Activated naive CD4-positive, alpha-beta T cell treated with anti-CD3 and anti-CD28 coated beads, Interleukin-2, amount 10 ng/mL, durations not matched to agents 7 days and 5 days (primary cell): Measurements from ENCODE around the gene OR52E4.

Source experiments
- CTCF ChIA-PET: fragments of 350-600 bp; sonication (Branson Sonifier 250); formaldehyde crosslinking; loops from one replicate; lab custom pipeline; 2021; ENCODE audit warnings: antibody characterized with exemption; lab: Charles Lee
- DNase-seq: peaks from one replicate; pipeline ENCODE4 v3.0.0-alpha.2; 2020
- H3K27ac Mint-ChIP-seq: one replicate; pipeline ENCODE4 v1.8.0; 2021; ENCODE audit warnings: mild to moderate bottlenecking, moderate library complexity, mixed read lengths
- H3K27me3 Mint-ChIP-seq: one replicate; pipeline ENCODE4 v1.8.0; 2021; ENCODE audit warnings: mild to moderate bottlenecking, mixed read lengths
- H3K36me3 Mint-ChIP-seq: one replicate; pipeline ENCODE4 v1.8.0; 2021; ENCODE audit warnings: mixed read lengths
- H3K4me1 Mint-ChIP-seq: one replicate; pipeline ENCODE4 v1.8.0; 2021; ENCODE audit warnings: mixed read lengths
- H3K4me3 Mint-ChIP-seq: one replicate; pipeline ENCODE4 v1.8.0; 2021; ENCODE audit warnings: mild to moderate bottlenecking, moderate library complexity, mixed read lengths
- H3K9me3 Mint-ChIP-seq: one replicate; pipeline ENCODE4 v1.8.0; 2021; ENCODE audit warnings: mixed read lengths

OR52E4 gene

DNA sequence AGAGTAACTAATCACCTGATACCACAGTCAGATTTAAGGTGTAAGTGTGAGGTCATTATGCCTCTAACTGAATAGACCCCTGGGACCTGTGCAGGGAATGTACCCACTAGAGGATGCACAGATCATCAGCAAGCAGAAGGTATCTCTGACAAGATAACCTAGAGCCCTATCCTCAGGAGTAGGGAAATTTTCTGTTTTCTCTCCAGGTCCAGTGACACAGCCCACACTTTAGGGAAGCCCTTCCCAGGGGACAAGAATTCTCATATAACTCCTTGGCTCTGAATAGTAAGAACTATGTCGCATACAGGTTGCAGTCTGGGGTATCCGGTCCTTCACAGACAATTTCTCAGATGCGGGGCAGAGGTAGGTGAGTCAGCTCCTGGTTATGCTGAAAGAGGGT, 12.5 kb downstream of the OR52E4 start, which contains the start of gene OR52E5:
TSS of gene OR52E5 (plus strand) at position 301 of the 400 bp plus-strand sequence. CDS start 7,569 bp downstream, outside the sequence.
- H3K27ac Mint-ChIP-seq = no peak within 1 kb of the TSS
- H3K36me3 Mint-ChIP-seq = no peaks in the 10 kb centered on the region
- no peaks in the 10 kb centered on the region for H3K27me3 Mint-ChIP-seq
- no peaks in the 10 kb centered on the region for H3K4me1 Mint-ChIP-seq
- no peaks in the 10 kb centered on the region for H3K9me3 Mint-ChIP-seq
- DNase-seq = no peak
- H3K4me3 Mint-ChIP-seq = no peak within 1 kb of the TSS
- CTCF ChIA-PET = no interaction called here

DNA sequence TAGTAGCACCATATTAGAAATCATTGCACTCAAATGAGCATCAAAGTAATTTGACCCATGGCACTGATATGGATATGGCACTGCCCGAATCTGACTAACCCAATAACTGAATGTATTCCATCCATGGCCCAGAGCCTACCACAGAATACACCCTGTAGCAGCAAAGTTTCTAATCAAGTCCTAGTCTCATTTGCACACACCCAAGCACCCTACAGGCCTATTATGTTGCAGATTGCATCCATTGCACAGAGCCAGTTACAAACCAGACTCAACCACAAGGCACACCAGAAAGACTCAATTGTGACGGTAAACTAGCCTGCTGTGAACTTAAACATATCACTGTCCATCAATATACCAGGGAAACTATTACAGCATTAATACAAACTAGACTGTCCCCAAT, 19.1 kb downstream of the OR52E4 start:
- H3K4me3 Mint-ChIP-seq = no peak overlapping the region
- CTCF ChIA-PET = no interaction called here
- no peaks in the 10 kb centered on the region for H3K4me1 Mint-ChIP-seq
- H3K9me3 Mint-ChIP-seq = no peaks in the 10 kb centered on the region
- H3K27ac Mint-ChIP-seq = no peak overlapping the region
- no peaks in the 10 kb centered on the region for H3K36me3 Mint-ChIP-seq
- no peak for DNase-seq
- no peaks in the 10 kb centered on the region for H3K27me3 Mint-ChIP-seq

DNA sequence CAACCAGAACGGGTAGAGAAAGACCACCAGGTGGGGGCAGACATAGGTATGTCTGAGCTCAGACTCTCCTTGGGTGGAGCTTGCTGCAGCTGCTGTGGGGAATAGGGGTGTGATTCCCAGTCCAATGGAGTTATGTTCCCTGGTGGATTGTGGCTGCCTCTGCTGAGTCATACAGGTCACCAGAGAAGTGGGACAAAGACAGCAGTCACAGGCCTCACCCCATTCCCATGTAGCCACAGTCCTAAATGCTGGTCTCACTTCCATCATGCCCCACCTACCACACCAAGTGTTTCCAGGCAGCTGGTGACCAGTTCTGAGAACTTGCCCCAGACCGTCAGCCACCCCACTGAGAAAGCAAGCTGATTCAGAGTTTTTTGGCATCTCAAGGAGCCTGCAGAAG, 30.1 kb downstream of the OR52E4 start:
- CTCF ChIA-PET = no interaction called here
- H3K27me3 Mint-ChIP-seq = no peaks in the 10 kb centered on the region
- DNase-seq = no peak
- H3K36me3 Mint-ChIP-seq = no peaks in the 10 kb centered on the region
- H3K4me1 Mint-ChIP-seq = no peaks in the 10 kb centered on the region
- no peak overlapping the region for H3K4me3 Mint-ChIP-seq
- no peaks in the 10 kb centered on the region for H3K9me3 Mint-ChIP-seq
- H3K27ac Mint-ChIP-seq = no peak overlapping the region

DNA sequence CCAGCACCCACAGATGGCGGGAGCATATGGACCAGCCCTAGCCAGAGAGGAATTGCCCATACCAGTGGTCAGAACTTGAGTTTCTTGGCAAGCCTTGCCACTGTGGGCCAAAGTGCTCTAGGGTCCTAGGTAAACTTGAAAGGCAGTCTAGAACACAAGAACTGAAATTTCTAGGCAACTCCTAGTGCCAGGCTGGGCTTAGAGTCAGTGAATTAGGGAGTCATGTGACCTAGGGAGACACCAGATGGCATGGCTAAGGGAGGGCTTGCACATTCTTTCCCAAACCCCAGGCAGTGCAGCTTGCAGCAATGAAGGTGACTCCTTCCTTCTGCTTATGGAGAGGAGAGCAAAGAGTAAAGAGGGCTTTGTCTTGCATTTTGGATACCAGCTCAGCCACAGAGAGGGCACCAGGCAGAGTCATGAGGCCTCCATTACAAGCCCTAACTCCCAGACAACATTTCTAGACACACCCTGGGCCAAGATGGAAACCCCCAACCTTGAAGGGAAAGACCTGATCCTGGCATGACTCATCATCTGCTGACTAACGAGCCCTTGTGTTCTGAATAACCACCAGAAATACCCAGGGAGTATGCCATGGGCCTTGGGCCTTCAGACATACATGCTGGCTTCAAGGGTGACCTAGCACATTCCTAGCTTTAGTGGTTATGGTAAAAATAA, 42.5 kb downstream of the OR52E4 start:
- CTCF ChIA-PET = no interaction called here
- no peaks in the 10 kb centered on the region for H3K4me1 Mint-ChIP-seq
- DNase-seq = no peak

DNA sequence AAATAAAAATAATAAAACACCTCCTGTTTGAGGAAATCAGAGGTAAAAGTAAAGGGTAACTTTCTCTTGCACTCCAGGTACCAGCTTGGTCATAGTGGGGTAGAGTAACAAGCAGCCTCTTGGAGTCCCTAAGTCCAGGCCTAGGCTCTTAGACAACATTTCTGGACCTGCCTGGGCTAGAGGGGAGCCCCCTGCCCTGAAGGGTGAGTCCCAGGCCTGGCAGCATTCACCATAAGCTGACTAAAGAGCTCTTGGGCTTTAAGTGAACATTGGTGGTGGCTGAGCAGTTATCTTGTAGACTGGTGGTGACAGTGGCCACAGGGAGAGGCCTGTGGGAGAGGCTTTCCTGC, 43.0 kb downstream of the OR52E4 start:
- Mint-ChIP-seq H3K36me3 (no peaks in the 10 kb centered on the region), H3K27me3 (no peaks in the 10 kb centered on the region), H3K27ac (no peak overlapping the region), H3K9me3 (peaks cover 3% of the 10 kb centered on the region), H3K4me1 (no peaks in the 10 kb centered on the region), H3K4me3 (no peak overlapping the region)
- no peak for DNase-seq
- CTCF ChIA-PET = no interaction called here

More for the DNA sequence above, 42.5 kb downstream of the OR52E4 start:
- Mint-ChIP-seq H3K9me3 (peaks cover 2% of the 10 kb centered on the region), H3K27ac (no peak overlapping the region), H3K27me3 (no peaks in the 10 kb centered on the region), H3K4me3 (no peak overlapping the region), H3K36me3 (no peaks in the 10 kb centered on the region)

DNA sequence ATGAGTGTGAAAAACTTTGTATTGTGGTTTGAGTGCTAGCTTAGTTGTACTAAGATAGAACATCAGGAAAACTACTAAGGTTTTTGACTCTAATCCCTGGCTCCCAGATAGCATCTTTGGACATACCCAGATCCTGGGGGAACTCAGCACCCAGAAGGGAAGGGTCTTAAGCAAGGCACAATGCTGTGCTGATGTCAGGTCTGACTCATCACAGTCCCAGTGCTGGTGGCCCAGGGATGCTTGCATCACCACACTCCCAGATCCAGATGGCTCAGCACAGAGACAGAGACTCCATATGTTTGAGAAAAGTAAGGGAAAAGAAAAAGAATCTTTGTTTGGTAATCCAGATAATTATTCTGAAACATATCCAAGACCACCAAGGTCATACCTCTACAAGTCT, 43.4 kb downstream of the OR52E4 start:
- no peak overlapping the region for H3K4me3 Mint-ChIP-seq
- DNase-seq = no peak
- peaks cover 5% of the 10 kb centered on the region for H3K9me3 Mint-ChIP-seq
- no peak overlapping the region for H3K27ac Mint-ChIP-seq
- CTCF ChIA-PET = no interaction called here
- no peaks in the 10 kb centered on the region for H3K4me1 Mint-ChIP-seq
- H3K27me3 Mint-ChIP-seq = no peaks in the 10 kb centered on the region
- no peaks in the 10 kb centered on the region for H3K36me3 Mint-ChIP-seq

DNA sequence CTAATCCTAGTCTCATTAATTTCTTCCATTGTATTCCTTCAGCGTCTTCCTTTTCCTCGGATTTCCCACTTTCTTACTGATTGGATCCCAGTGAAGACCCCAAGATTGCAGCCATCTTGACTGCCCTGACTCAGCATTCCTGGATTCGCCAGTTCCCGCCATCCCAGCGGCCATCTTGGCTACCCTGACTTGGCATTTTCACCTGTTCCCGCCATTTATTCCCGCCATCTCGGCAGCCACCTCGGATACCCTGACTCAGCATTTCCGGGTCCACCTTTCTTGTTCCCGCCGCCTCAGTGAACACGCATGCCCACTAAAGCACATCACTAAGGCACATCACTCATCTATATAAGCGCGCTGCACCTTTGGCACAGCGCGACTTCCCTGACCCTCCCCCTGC, 47.8 kb downstream of the OR52E4 start:
- Mint-ChIP-seq H3K9me3 (peaks cover 22% of the 10 kb centered on the region), H3K4me1 (no peaks in the 10 kb centered on the region), H3K27me3 (no peaks in the 10 kb centered on the region), H3K4me3 (no peak overlapping the region), H3K27ac (no peak overlapping the region), H3K36me3 (no peaks in the 10 kb centered on the region)
- CTCF ChIA-PET = no interaction called here
- no peak for DNase-seq

DNA sequence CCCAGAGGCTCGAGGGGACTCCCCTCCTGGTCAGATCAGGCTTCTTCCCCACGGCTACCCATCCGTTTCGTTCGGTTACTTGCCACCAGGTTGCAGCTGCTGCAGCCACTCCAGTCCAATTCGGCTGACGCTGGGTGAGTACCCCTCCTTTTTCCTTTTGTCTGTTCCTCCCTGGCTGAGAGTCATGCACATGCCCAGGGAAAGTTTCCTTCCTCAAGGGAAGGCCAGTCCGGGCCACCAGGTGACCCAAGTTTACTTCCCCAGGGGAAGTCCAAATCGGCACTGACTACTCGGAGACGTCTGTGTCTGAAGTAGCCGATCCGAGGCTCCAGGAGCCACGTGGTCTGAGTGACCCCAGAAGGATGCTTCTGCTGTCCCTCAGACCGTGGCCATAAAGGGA, 48.4 kb downstream of the OR52E4 start:
- no peaks in the 10 kb centered on the region for H3K27me3 Mint-ChIP-seq
- DNase-seq = no peak
- peaks cover 25% of the 10 kb centered on the region for H3K9me3 Mint-ChIP-seq
- no peaks in the 10 kb centered on the region for H3K4me1 Mint-ChIP-seq
- CTCF ChIA-PET = no interaction called here
- no peak overlapping the region for H3K4me3 Mint-ChIP-seq
- H3K36me3 Mint-ChIP-seq = no peaks in the 10 kb centered on the region
- H3K27ac Mint-ChIP-seq = no peak overlapping the region

DNA sequence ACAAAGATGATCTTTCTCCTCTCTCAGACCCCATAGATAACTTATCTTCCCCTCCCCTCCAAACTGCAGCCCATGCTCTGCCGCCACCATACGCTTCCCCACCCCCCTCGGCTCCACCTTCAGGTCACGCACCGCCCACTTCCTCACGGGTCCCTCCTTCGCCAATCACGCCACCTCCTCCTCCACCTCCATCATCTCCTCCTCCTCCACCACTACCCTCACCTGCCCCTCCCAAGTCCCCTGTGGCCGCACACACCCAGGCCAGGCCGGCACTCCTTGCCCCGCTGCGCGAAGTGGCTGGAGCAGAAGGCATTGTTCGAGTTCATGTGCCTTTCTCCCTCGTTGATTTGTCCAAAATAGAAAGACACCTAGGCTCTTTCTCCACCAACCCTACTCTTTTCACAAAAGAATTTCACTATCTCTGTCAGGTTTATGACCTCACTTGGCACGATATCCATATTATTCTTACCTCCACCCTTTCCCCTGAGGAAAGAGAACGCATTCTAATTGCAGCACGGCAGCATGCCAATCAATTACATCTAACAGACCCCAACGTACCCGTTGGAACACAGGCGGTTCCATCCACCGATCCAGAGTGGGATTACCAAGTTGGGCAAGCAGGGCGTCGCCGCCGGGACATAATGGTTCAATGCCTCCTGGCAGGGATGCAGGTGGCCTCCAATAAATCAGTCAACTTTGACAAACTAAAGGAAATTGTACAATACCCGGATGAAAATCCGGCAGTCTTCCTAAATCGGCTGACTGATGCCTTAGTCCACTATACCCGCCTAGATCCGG, 49.3 kb downstream of the OR52E4 start:
- no peaks in the 10 kb centered on the region for H3K36me3 Mint-ChIP-seq
- peaks cover 25% of the 10 kb centered on the region for H3K9me3 Mint-ChIP-seq
- no peak overlapping the region for H3K4me3 Mint-ChIP-seq
- H3K4me1 Mint-ChIP-seq = no peaks in the 10 kb centered on the region
- no peak for DNase-seq
- CTCF ChIA-PET = no interaction called here
- no peaks in the 10 kb centered on the region for H3K27me3 Mint-ChIP-seq
- H3K27ac Mint-ChIP-seq = no peak overlapping the region

DNA sequence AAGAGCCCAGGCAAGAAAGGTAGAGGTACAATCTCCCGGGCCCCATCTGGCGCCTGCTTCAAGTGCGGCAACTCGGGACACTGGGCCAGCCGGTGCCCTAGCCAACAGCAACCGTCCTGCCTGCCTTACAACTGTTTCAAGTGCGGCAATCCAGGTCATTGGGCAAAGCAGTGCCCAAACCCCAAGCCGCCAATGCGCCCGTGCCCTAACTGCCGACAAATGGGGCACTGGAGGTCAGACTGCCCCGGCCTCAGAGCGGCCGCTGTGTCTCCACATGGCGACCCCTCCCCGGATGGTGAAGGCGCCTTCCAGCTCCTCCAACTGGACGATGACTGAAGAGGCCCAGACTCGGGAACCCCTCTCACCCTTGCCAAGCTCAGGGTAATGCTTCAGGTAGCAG, 50.2 kb downstream of the OR52E4 start:
- H3K4me1 Mint-ChIP-seq = no peaks in the 10 kb centered on the region
- peaks cover 25% of the 10 kb centered on the region for H3K9me3 Mint-ChIP-seq
- H3K27me3 Mint-ChIP-seq = no peaks in the 10 kb centered on the region
- no peaks in the 10 kb centered on the region for H3K36me3 Mint-ChIP-seq
- no peak for DNase-seq
- CTCF ChIA-PET = no interaction called here
- H3K27ac Mint-ChIP-seq = no peak overlapping the region
- no peak overlapping the region for H3K4me3 Mint-ChIP-seq

DNA sequence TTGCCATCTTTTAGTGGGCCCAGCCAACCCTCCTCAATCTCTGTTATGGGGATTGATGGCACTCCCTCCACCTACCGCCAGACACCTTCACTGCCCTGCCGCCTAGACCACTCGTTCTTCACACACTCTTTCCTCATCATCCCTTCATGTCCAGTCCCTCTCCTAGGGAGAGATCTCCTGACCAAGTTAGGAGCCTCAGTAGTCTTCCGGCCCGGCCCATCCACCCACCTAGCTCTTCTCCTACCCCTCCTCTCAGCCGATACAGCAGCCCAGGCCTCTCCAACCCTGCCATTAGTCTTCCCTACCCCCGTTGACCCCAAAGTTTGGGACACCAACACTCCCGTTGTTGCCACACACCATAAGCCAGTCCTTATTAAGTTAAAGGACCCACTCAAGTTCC, 50.6 kb downstream of the OR52E4 start:
- Mint-ChIP-seq H3K36me3 (no peaks in the 10 kb centered on the region), H3K4me1 (no peaks in the 10 kb centered on the region), H3K27me3 (no peaks in the 10 kb centered on the region), H3K4me3 (no peak overlapping the region), H3K27ac (no peak overlapping the region), H3K9me3 (peaks cover 25% of the 10 kb centered on the region)
- DNase-seq = no peak
- CTCF ChIA-PET = no interaction called here

DNA sequence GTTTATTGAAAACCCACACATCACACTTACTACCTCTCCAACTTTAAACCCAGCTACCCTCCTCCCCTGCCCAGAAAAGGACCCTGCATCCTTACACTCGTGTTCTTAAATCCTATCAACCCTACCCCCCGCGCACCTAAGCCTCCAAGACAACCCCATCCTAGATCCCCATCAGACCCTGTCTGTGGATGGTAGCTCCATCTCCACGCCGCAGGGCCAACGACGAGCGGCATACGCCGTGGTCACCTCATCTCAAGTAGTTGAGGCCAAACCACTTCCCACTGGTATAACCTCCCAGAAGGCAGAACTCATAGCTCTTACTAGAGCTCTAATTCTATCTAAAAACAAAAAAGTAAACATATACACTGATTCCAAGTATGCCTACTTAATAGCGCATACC, 52.2 kb downstream of the OR52E4 start:
- peaks cover 25% of the 10 kb centered on the region for H3K9me3 Mint-ChIP-seq
- no peaks in the 10 kb centered on the region for H3K27me3 Mint-ChIP-seq
- no peak for DNase-seq

DNA sequence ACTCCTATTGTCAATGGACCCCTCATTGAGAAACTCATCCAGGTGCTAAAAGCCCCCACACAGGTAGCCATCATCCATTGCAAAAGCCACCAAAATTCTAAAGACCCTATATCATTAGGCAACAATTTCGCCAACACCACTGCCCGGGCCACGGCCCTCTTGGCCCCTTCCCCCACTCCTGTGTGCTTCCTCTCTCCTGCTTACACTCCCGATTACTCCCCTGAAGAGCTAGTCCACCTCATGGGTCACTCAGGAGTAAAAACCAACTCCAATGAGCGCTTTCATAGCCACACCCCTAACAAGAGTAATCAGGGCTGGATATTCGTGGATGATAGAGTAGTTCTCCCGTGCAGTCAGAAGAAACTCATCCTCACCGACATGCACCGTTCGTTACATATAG, 52.7 kb downstream of the OR52E4 start:
- CTCF ChIA-PET = no interaction called here
- no peaks in the 10 kb centered on the region for H3K4me1 Mint-ChIP-seq
- H3K27ac Mint-ChIP-seq = no peak overlapping the region
- no peaks in the 10 kb centered on the region for H3K36me3 Mint-ChIP-seq
- H3K9me3 Mint-ChIP-seq = peaks cover 27% of the 10 kb centered on the region
- no peak for DNase-seq
- H3K4me3 Mint-ChIP-seq = no peak overlapping the region
- H3K27me3 Mint-ChIP-seq = no peaks in the 10 kb centered on the region

More for the DNA sequence above, 52.2 kb downstream of the OR52E4 start:
- CTCF ChIA-PET = no interaction called here
- Mint-ChIP-seq H3K4me1 (no peaks in the 10 kb centered on the region), H3K4me3 (no peak overlapping the region), H3K27ac (no peak overlapping the region), H3K36me3 (no peaks in the 10 kb centered on the region)
